NB4 (cell line): ENCODE measurements around the gene SLC39A11.

ENCODE experiments used
- DNase-seq: peaks from one replicate; pipeline ENCODE4 v3.0.0; 2010; ENCODE audit warnings: low read depth
- H3K4me3 ChIP-seq: one replicate; pipeline ENCODE4 v1.5.1; 2011; ENCODE audit warnings: mild to moderate bottlenecking, low read depth, low read length, moderate library complexity
- MYC ChIP-seq: IDR thresholded peaks from 2 replicates; pipeline ENCODE4 v1.6.1; 2011; ENCODE audit warnings: low read depth, low read length
- POLR2A ChIP-seq: IDR thresholded peaks from 2 replicates; pipeline ENCODE4 v1.6.1; 2011; ENCODE audit warnings: mild to moderate bottlenecking; ENCODE audit not compliant: insufficient read length; ENCODE audit errors: extremely low read depth
- TF ChIP-seq, protein P1 (sequence below): IDR thresholded peaks from one replicate; pipeline ENCODE4 v1.5.1; 2012; ENCODE audit warnings: low read depth, low read length
- TF ChIP-seq, protein P2 (sequence below): IDR thresholded peaks from 2 replicates; pipeline ENCODE4 v1.6.1; 2011; ENCODE audit warnings: low read depth, low read length

Gene SLC39A11

GRCh38 chr17:73025041-73025560 lies 67.4 kb downstream of the SLC39A11 start:
- H3K4me3 ChIP-seq: no peak overlapping the region
- TF ChIP-seq POLR2A (no peak), MYC (no peak)
- TF ChIP-seq, protein P1, sequence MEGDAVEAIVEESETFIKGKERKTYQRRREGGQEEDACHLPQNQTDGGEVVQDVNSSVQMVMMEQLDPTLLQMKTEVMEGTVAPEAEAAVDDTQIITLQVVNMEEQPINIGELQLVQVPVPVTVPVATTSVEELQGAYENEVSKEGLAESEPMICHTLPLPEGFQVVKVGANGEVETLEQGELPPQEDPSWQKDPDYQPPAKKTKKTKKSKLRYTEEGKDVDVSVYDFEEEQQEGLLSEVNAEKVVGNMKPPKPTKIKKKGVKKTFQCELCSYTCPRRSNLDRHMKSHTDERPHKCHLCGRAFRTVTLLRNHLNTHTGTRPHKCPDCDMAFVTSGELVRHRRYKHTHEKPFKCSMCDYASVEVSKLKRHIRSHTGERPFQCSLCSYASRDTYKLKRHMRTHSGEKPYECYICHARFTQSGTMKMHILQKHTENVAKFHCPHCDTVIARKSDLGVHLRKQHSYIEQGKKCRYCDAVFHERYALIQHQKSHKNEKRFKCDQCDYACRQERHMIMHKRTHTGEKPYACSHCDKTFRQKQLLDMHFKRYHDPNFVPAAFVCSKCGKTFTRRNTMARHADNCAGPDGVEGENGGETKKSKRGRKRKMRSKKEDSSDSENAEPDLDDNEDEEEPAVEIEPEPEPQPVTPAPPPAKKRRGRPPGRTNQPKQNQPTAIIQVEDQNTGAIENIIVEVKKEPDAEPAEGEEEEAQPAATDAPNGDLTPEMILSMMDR: no peak
- TF ChIP-seq, protein P2, sequence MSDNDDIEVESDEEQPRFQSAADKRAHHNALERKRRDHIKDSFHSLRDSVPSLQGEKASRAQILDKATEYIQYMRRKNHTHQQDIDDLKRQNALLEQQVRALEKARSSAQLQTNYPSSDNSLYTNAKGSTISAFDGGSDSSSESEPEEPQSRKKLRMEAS: no peak
- DNase-seq: no peak

DNA sequence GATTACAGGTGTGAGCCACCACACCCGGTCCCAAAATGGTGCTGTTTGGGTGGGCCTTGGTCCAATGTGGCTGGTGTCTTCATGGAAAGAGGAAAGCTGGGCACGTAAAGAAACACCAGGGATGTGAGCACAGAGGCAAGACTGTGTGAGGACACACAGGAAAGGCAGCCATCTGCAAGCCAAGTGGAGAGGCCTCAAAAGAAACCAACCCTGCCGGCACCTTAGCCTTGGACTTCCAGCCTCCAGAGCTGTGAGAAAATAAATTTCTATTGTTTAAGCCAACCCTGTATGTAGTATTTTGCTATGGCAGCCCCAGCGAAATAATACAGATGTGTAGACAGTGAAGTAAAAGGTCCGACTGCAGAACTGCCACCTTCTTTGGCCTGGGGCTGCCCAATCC lies 68.7 kb downstream of the SLC39A11 start:
- TF ChIP-seq, protein P1: no peak
- TF ChIP-seq, protein P2: no peak
- TF ChIP-seq POLR2A (no peak), MYC (no peak)
- DNase-seq: no peak
- no peak overlapping the region for H3K4me3 ChIP-seq

- DNase-seq: no peak
- TF ChIP-seq, protein P1: no peak
- TF ChIP-seq MYC: no peak
- no peak for TF ChIP-seq POLR2A
- TF ChIP-seq, protein P2: no peak
These were observed 69.8 kb downstream of the SLC39A11 start for GRCh38 chr17:73022694-73023093.

GRCh38 chr17:73021771-73022170 lies 70.7 kb downstream of the SLC39A11 start:
- no peak for DNase-seq
- TF ChIP-seq MYC (no peak), POLR2A (no peak)
- TF ChIP-seq, protein P2: no peak
- TF ChIP-seq, protein P1: no peak
- H3K4me3 ChIP-seq: no peak overlapping the region

More at GRCh38 chr17:73022694-73023093, 69.8 kb downstream of the SLC39A11 start:
- no peak overlapping the region for H3K4me3 ChIP-seq

DNA sequence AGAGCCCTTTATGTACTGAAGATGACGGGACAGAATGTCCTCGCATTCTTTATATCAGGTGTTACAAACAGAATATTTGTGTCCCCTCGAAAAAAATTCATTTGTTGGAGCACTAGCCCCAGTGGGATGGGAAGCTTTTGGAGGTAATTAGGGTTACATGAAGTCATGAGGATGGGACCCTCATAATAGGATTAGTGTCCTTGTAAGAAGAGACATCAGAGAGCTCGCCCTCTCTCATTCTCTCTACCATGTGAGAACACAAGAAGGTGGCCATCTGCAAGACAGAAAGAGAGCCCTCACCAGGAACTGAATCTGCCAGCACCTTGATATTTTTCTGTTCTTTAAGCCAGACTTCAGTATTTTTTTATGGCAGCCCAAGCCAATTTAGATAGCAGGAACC lies 72.4 kb downstream of the SLC39A11 start:
- no peak for DNase-seq
- TF ChIP-seq POLR2A (no peak), MYC (no peak)
- TF ChIP-seq, protein P2: no peak
- TF ChIP-seq, protein P1: no peak
- no peak overlapping the region for H3K4me3 ChIP-seq

- TF ChIP-seq MYC (no peak), POLR2A (no peak)
- TF ChIP-seq, protein P1: no peak
- TF ChIP-seq, protein P2: no peak
- DNase-seq: no peak
- H3K4me3 ChIP-seq: no peak overlapping the region
These were observed 73.9 kb downstream of the SLC39A11 start for GRCh38 chr17:73018599-73018998.
